ENCODE measurements around the gene FAM156B.
"Not testable (repeated sequence)": the region's sequence is repeated elsewhere in the genome, so short reads cannot be mapped to it uniquely, and the experiment has no call there.

The FAM156B gene

GRCh38 chrX:52930214-52930613 is 33.1 kb downstream of the FAM156B start:
- DNase-seq: not testable (repeated sequence)

- DNase-seq: no peak
Measured at GRCh38 chrX:52933213-52933612, 36.1 kb downstream of the FAM156B start.

GRCh38 chrX:52933976-52934703 is 37.0 kb downstream of the FAM156B start:
- no peak for DNase-seq

GRCh38 chrX:52934704-52935469 is 37.8 kb downstream of the FAM156B start:
- peak; percentile 92 to 98 for DNase-seq

GRCh38 chrX:52935470-52935784 is 38.3 kb downstream of the FAM156B start:
- peak in 1 of 2 donors; percentile 5 for DNase-seq

GRCh38 chrX:52940704-52941103 is 43.6 kb downstream of the FAM156B start:
- DNase-seq: not testable (repeated sequence)

- not testable (repeated sequence) for DNase-seq
Measured at GRCh38 chrX:52941728-52942127, 44.6 kb downstream of the FAM156B start.

DNA sequence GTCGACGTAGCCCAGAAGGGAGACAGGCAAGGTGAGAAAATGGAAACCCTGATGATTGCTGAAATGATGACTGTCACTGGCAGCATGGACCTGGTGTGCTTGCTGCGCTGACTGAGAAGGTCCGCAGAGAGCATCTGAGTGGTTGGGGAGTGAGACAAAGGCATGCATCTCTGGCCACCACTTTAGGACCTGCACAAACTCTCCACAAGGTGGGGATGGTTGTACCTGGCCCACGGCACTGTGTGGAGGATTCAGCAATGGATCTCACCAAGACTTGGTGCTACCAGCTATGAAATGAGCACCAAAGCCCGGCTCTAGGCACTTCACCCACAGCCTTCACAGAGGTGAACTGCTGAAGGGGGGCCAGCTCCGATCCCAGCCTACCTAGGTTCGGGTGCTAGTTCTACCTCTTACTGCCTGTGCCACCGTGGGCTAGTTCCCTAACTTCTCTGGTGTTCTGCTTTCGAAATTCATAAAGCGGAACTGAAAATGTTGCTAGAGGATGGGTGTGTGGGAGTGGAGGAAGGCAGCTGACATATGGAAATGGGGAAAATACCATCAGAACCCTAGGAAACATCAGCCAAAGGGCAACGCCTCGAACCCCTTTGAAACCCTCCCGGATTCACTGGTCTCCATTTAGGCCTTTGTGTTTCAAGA is 48.8 kb downstream of the FAM156B start:
- DNase-seq: not testable (repeated sequence)

DNA sequence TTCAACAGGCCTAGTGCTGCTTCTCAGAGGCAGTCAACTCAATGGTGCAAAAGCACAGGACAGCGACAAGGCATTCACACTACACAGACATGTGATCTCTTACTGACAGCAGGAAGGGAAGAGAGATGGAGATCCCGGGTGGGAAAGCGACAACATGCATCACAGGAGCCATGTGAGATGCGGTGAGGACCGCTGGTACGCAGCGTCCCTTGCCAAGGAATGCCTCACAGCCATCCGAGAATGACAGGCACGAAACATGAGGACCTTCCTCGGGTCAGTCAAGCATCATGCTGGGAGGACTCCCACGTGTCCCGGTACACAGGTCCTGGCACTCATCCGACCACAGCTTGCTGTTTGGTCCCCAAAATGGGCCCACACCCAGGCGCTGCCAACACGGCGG is 50.4 kb downstream of the FAM156B start:
- not testable (repeated sequence) for DNase-seq

GRCh38 chrX:52948265-52948664 is 51.1 kb downstream of the FAM156B start:
- DNase-seq: not testable (repeated sequence)

- not testable (repeated sequence) for DNase-seq
Measured at GRCh38 chrX:52949325-52949724, 52.2 kb downstream of the FAM156B start.

DNA sequence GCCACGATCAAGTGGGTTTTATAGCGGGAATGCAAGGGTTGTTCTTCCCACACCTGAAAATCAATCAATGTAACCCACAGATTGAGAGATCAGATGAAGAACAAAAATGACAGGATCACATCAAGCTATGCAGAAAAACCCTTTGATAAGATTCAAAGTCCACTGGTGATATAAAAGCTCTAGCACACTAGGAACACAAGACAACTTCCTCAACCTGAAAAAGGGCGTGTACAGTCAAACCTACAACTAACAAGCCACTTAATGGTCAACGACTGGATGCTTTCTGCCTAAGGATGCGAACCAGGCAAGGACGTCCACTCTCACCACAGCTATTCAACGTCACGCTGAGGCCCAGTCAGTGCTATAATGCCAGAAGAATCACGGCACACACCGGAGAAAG is 52.8 kb downstream of the FAM156B start:
- DNase-seq: not testable (repeated sequence)
